GM18502 (cell line): ENCODE data around the gene SEMA4D.
"Not testable (repeated sequence)": the region's sequence is repeated elsewhere in the genome, so short reads cannot be mapped to it uniquely, and the experiment has no call there.

Experiments
- ATAC-seq: cut with Tn5 transposase; IDR thresholded peaks from one replicate; pipeline ENCODE4 v1.9.1; 2021; ENCODE audit warnings: mild to moderate bottlenecking; ENCODE audit not compliant: unreplicated experiment, poor library complexity

SEMA4D gene

GRCh38 chr9:89484475-89485404, 13.2 kb downstream of the SEMA4D start:
- ATAC-seq: peak; percentile 47

GRCh38 chr9:89483592-89484474, 14.1 kb downstream of the SEMA4D start:
- peak; percentile 70 for ATAC-seq

GRCh38 chr9:89482901-89483361, 15.0 kb downstream of the SEMA4D start:
- ATAC-seq: no peak

GRCh38 chr9:89482056-89482851, 15.7 kb downstream of the SEMA4D start:
- no peak for ATAC-seq

- no peak for ATAC-seq
These were observed 16.4 kb downstream of the SEMA4D start for GRCh38 chr9:89481538-89481915.

GRCh38 chr9:89480825-89481537, 16.9 kb downstream of the SEMA4D start:
- ATAC-seq: no peak

- ATAC-seq: not testable (repeated sequence)
These were observed 17.5 kb downstream of the SEMA4D start for GRCh38 chr9:89480372-89480771.

GRCh38 chr9:89479669-89480011, 18.3 kb downstream of the SEMA4D start:
- not testable (repeated sequence) for ATAC-seq

GRCh38 chr9:89478821-89479668, 18.9 kb downstream of the SEMA4D start:
- ATAC-seq: no peak

- no peak for ATAC-seq
These were observed 19.9 kb downstream of the SEMA4D start for GRCh38 chr9:89477811-89478630.

- no peak for ATAC-seq
These were observed 20.5 kb downstream of the SEMA4D start for GRCh38 chr9:89477384-89477783.

- no peak for ATAC-seq
These were observed 21.4 kb downstream of the SEMA4D start for GRCh38 chr9:89476546-89476945.

- no peak for ATAC-seq
These were observed 21.9 kb downstream of the SEMA4D start for GRCh38 chr9:89475891-89476440.

GRCh38 chr9:89474939-89475338, 23.0 kb downstream of the SEMA4D start:
- no peak for ATAC-seq

- no peak for ATAC-seq
These were observed 24.0 kb downstream of the SEMA4D start for GRCh38 chr9:89473762-89474469.

GRCh38 chr9:89471796-89472320, 26.1 kb downstream of the SEMA4D start:
- not testable (repeated sequence) for ATAC-seq

- ATAC-seq: no peak
These were observed 26.5 kb downstream of the SEMA4D start for GRCh38 chr9:89471390-89471789.
